ENCODE data around the gene FILIP1L.

DNA sequence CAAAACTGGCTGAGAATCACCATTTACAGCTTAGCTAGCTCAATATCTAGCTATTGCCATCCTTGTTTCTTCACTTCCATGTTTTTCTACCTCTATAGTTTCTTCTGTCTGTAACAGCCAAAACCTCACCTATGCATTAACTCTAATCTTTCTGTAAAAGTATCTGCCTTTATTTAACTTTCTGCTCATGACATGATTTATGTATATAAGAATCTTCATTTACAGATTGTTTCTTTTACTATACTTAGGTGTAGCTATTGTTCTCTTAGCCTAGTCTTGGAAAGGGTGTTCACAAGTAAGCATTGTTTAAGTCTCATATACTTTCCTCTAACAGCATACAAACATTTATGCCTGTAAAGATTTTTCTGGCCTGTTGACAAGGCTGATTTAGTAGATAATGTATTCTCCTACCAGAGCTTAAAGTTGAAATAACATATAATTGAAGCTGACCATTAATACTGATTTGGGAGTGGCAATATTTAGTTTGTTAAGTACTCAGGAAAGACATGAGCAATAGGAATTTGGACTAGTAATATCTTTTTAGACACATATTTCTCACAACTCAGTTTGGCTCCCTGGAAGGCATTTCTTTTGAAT is 9.4 kb downstream of the FILIP1L start:
- TF ChIP-seq, protein P1, sequence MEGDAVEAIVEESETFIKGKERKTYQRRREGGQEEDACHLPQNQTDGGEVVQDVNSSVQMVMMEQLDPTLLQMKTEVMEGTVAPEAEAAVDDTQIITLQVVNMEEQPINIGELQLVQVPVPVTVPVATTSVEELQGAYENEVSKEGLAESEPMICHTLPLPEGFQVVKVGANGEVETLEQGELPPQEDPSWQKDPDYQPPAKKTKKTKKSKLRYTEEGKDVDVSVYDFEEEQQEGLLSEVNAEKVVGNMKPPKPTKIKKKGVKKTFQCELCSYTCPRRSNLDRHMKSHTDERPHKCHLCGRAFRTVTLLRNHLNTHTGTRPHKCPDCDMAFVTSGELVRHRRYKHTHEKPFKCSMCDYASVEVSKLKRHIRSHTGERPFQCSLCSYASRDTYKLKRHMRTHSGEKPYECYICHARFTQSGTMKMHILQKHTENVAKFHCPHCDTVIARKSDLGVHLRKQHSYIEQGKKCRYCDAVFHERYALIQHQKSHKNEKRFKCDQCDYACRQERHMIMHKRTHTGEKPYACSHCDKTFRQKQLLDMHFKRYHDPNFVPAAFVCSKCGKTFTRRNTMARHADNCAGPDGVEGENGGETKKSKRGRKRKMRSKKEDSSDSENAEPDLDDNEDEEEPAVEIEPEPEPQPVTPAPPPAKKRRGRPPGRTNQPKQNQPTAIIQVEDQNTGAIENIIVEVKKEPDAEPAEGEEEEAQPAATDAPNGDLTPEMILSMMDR (CRISPR knock-in tag; IDR thresholded peaks at IDR 0.05) = no peak
- no peak for TF ChIP-seq RFX5 (IDR thresholded peaks at IDR 0.05; ENCODE audit: low read depth, low read length)
- TF ChIP-seq ZNF652 (CRISPR knock-in tag; IDR thresholded peaks at IDR 0.05; ENCODE audit: borderline replicate concordance, low read depth) = no peak
- TF ChIP-seq POLR2AphosphoS2 (IDR thresholded peaks at IDR 0.05; ENCODE audit: low read depth, low read length) = no peak
- TF ChIP-seq TCF7L2 (IDR thresholded peaks at IDR 0.05; ENCODE audit: low read depth, low read length) = no peak
- TF ChIP-seq MAX (IDR thresholded peaks at IDR 0.05) = no peak
- no peak for TF ChIP-seq AHR (CRISPR knock-in tag; IDR thresholded peaks at IDR 0.05)
- no peak for TF ChIP-seq JUNB (CRISPR knock-in tag; IDR thresholded peaks at IDR 0.05; ENCODE audit: borderline replicate concordance)
- TF ChIP-seq POLR2A (IDR thresholded peaks at IDR 0.05; ENCODE audit: insufficient read depth in 1 of 2, low read depth in 2 of 2, low read length in 2 of 2) = no peak
- TF ChIP-seq ATF4 (CRISPR knock-in tag; IDR thresholded peaks at IDR 0.05) = no peak
- no peak for TF ChIP-seq ATF3 (CRISPR knock-in tag; IDR thresholded peaks at IDR 0.05)
- TF ChIP-seq ZNF280B (CRISPR knock-in tag; IDR thresholded peaks at IDR 0.05; ENCODE audit: borderline replicate concordance) = no peak

Data from HepG2 (cell line).